HG03442 (cell line): ENCODE measurements around the gene URM1.
A peak's percentile ranks its signal among the peaks of the same experiment; 100 is the strongest.

Experiments
- ATAC-seq: cut with Tn5 transposase; IDR thresholded peaks from one replicate; pipeline ENCODE4 v1.9.1; 2021; ENCODE audit warnings: mild to moderate bottlenecking, moderate library complexity; ENCODE audit not compliant: unreplicated experiment

The URM1 gene

GRCh38 chr9:128344931-128345605 lies 26.1 kb upstream of the URM1 start:
- no peak for ATAC-seq

- no peak for ATAC-seq
Observed at GRCh38 chr9:128349125-128349524, 22.0 kb upstream of the URM1 start.

GRCh38 chr9:128349772-128350171 lies 21.4 kb upstream of the URM1 start:
- no peak for ATAC-seq

GRCh38 chr9:128355451-128355850 lies 15.7 kb upstream of the URM1 start:
- ATAC-seq = no peak

- ATAC-seq = no peak
Observed at GRCh38 chr9:128358090-128358489, 13.1 kb upstream of the URM1 start.

- ATAC-seq = no peak
Observed at GRCh38 chr9:128358861-128359260, 12.3 kb upstream of the URM1 start.

GRCh38 chr9:128360826-128361225 lies 10.3 kb upstream of the URM1 start:
- ATAC-seq = no peak

- no peak for ATAC-seq
Observed at GRCh38 chr9:128361296-128361985, 9.7 kb upstream of the URM1 start.

GRCh38 chr9:128361986-128362646 lies 9.1 kb upstream of the URM1 start:
- peak; percentile 35 for ATAC-seq

- ATAC-seq = no peak
Observed at GRCh38 chr9:128362774-128363173, 8.4 kb upstream of the URM1 start.

GRCh38 chr9:128365525-128365924 lies 5.6 kb upstream of the URM1 start:
- no peak for ATAC-seq

- no peak for ATAC-seq
Observed at GRCh38 chr9:128369024-128369706, 2.0 kb upstream of the URM1 start.

- ATAC-seq = no peak
Observed at GRCh38 chr9:128370367-128370751, 815 bp upstream of the URM1 start.

GRCh38 chr9:128371630-128372117 lies 500 bp downstream of the URM1 start:
- no peak for ATAC-seq

- ATAC-seq = no peak
Observed at GRCh38 chr9:128372188-128372641, 1.0 kb downstream of the URM1 start.

GRCh38 chr9:128372784-128373183 lies 1.6 kb downstream of the URM1 start:
- ATAC-seq = no peak

GRCh38 chr9:128374221-128374675 lies 3.1 kb downstream of the URM1 start:
- ATAC-seq = no peak

- ATAC-seq = no peak
Observed at GRCh38 chr9:128375865-128376264, 4.7 kb downstream of the URM1 start.

GRCh38 chr9:128382261-128382660 lies 11.1 kb downstream of the URM1 start:
- ATAC-seq = no peak

- no peak for ATAC-seq
Observed at GRCh38 chr9:128383007-128383753, 12.0 kb downstream of the URM1 start.
